Eye (tissue), 1 donor: ENCODE results near the gene IRS4.

Experiments used
- DNase-seq: peaks from one replicate; pipeline ENCODE4 v3.0.0-alpha.2; 2015

Gene IRS4

GRCh38 chrX:108736509-108737479, at the start of gene IRS4:
Gene IRS4, minus strand, starts transcription at chrX:108736563.
- DNase-seq = peak; percentile 87

GRCh38 chrX:108772549-108772948, 36.2 kb upstream of the IRS4 start:
- no peak for DNase-seq

GRCh38 chrX:108763559-108763958, 27.2 kb upstream of the IRS4 start:
- DNase-seq = no peak

GRCh38 chrX:108740299-108740774, 4.0 kb upstream of the IRS4 start:
- DNase-seq = no peak

DNA sequence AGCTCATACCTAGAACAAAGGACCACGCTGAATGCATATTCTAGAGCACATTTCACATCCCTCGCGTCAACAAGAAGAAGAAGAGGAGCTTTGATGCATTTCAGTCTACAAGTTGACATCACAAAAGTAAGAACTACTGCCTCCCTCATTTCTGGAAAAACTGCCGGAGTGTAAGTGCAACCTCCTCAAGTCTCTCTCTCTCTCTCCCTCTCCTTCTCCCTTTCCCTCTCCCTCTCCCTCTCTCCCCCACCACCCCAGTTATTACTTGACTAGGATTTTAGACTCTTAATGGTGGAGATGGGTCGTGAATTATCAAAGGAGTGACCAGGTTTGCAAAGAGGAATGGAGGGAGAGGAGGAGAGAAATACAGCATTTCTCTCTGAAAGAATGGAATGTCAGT, 1.4 kb upstream of the IRS4 start:
- no peak for DNase-seq

DNA sequence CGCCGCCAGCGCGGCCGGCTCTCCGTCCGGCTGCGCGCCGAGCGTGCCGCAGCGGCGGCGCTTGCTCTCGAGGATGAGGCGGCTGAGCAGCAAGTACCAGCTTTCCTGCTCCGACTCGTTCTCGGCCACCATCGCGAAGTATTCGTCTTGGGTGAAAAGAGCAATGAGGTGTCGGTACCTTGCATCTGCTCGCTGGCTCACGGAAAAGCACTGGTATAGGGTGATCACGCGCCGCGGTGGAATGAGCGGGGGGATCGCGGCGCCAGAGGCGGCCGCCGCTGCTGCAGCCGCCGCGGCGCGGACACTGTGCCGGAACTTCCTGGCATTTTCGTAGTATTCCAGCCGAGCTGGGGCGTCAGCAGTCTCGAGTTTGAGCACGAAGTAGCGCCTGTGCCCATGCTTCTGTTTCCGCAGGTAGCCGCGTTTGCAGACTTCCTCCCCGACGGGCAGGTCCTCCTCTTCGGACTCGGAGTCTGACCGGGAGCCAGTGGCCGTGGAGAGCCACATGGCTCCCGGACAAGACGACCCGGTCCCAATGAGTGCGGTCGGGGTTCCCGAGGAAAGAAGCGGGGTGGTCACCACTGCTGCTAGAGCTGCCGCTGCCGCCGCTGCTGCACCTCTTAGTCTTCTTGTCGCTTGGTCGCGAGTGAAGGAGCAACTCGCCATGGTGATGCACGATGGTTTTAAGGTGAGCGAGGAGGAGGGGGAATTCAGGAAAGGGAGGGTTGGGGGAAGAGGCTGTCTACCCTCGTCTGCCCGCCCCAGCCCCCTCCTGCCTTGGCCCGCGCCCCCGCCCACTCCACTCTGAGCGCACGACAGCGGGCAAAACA, 469 bp downstream of the IRS4 start:
- no peak for DNase-seq

DNA sequence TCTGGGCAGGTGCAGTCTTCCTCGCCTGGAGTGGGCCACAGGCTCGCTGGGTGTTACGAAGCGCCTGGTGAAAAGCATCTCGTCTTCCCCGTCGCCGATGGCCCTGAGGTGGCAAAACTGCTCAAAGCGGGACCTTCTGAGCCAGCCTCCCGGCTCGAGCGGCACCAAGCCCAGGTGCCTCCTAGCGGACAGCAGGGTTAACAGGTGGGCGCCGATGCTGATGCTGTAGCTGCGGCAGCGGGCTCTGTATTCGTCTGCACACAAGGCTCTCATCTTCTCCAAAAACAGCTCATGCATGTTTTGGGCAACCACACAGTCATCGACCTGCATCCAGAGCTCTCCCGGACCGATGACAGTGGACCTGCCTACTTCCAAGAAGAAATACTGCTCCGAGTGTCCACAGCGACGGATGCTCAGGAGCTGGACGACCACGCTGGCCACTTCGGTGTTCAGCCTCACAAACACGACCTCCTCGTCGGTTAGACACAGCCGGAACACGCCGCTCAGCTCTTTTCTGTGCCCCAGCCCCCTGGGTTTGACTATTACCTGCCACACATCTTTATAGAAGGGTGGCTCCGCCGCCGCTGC, 1.2 kb downstream of the IRS4 start:
- DNase-seq = peak; percentile 71

DNA sequence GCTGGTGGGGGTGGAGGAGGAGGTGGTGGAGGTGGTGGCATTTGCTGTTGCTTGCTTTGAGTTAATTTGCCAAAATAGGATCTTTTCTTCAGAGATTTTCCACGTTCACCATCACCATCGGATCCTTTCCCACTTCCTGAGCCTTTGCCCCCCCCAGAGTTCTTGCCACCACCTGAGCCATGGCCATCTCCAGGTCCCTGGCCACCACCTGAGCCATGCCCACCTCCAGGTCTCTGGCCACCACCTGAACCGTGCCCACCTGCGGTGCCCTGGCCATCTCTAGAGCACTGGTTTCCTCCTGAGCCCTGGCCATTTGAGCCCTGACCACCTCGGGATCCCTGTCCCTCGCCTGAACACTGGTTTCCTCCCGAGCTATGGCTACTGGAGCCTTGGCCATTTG, 1.9 kb downstream of the IRS4 start:
- DNase-seq = no peak

DNA sequence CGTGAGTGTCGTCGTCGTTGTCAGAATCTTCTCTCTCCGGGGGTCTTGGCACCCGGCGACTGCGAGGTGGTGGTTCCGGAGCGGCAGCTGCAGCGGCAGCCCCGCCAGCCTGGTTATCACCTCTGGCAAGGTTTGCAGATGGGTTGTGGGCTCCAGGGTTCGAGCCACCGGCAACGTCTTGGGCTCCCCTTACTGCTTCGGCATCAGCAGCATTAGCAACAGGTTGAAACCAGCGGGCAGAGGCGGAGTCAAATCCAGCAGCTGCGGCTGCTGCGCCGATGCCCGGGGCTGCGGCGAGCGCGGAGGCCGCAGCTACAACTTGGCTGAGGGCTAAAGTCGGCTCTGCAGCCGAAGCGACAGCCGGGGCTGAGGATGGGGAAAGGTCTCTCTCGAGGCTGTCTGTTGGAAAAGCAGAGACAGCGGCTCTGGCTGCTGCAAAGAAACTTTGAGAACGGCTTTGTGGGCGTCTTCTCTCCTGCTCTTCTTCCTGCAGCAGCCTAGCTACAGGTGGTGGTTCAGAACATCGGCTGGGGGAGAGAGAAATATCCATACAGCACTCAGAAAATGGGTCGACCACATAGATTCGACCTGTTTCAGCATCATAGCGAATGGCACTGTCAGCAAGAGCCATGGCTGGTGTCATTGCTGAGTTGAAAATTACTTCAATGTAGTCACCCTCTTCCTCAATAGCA, 3.6 kb downstream of the IRS4 start:
- peak; percentile 67 for DNase-seq

DNA sequence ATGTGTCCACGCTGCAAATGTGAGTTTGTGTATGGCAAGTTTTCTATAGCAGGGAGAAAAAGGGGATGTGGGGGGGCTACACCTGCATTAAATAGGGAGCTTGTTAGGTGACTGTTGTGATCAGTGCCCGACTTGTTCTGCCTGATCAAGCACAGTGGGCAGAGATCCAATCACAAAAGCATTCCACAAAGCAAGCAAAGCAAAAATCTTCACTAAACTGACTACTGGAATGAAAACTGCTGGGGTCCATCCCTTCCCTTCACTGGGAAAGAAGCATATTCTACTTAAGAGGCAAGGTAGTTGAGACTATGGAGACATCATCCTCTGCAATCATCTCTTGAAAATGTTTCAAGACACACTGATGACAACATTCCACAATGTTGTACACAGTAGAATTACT, 5.2 kb downstream of the IRS4 start:
- peak; percentile 58 for DNase-seq

GRCh38 chrX:108726748-108727147, 9.6 kb downstream of the IRS4 start:
- no peak for DNase-seq

DNA sequence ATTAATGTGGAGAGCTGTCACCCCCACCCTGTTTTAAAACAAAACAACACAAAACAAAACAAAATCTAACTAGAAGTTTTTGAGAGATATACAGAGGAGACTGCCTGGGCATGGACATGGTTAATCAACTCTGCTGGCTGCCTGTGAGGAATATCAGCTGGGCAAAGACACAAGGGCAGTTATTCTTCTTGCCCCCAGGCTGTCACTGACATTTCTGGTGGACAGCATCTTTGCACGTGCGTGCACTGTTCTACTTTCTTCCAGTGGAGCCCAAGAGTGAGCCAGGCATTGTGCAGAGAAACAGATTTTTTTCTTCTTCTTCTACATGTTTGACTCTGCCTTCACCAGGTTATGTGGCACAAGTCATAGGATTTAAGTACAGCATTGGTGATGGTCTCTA, 13.8 kb downstream of the IRS4 start:
- no peak for DNase-seq

GRCh38 chrX:108712886-108713285, 23.5 kb downstream of the IRS4 start:
- no peak for DNase-seq

DNA sequence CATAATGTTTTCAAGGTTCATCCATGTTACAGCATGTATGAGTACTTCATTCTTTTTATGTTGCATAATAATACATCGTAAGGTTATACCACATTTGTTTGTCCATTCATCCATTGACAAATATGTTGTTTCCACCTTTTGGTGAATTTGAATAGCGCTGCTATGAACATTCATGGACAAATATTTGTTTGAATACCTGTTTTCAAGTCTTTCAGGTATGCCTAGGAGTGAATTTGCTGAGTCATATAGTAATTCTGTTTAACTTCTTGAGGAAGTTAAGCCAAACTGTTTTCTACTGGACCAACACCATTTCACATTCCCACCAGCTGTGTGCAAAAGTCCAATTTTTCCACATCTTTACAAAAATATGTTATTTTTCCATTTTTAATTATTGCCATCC, 31.5 kb downstream of the IRS4 start:
- DNase-seq = no peak

DNA sequence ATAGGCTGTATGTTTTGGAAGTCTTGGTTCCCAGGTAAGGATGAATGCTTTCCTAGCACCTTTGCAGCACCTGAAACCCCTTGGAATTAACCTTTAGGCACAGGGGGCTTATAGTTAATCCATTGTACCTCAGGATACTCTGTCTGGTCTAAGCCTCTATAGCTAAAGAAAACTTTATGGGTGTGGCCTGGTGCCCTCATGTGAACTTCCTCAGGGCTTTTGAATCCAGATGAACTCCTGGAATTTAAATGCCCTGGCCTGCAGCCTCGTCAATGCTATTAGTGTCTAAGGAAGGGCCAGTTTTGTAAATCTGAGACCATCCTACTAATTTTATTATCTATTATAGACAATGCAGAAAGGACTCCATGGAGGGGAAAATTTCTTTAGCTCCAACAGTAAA, 33.8 kb downstream of the IRS4 start:
- DNase-seq = no peak

DNA sequence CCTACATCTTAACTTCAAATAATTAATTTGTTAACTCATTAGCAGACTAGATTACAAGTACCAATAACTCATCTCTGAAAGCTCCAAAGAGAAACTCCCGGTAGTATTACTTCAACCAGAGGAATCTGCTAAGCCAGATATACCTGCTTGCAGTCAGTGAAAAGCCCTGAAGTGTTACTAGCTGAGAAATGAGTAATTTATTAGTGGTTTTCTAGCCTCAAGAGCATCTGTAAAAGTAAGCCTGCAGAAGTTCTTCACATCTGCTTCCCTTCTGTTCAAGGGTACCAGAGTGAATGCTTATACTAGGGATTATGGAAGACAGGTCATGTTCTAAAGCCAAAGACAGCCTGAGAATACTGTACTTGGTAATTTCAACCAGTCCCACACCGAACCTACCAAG, 34.7 kb downstream of the IRS4 start:
- no peak for DNase-seq

- peak; percentile 65 for DNase-seq
These were observed 37.0 kb downstream of the IRS4 start for GRCh38 chrX:108699368-108699767.

GRCh38 chrX:108696690-108697089, 39.7 kb downstream of the IRS4 start:
- no peak for DNase-seq
